ENCODE data around the gene SYNC.
"Not testable (repeated sequence)": the region's sequence is repeated elsewhere in the genome, so short reads cannot be mapped to it uniquely, and the experiment has no call there.

Gene SYNC

GRCh38 chr1:32713081-32713480, 10.5 kb upstream of the SYNC start:
- peak overlapping the region; percentile 45 for H3K27ac ChIP-seq
- TF ChIP-seq, protein P1, sequence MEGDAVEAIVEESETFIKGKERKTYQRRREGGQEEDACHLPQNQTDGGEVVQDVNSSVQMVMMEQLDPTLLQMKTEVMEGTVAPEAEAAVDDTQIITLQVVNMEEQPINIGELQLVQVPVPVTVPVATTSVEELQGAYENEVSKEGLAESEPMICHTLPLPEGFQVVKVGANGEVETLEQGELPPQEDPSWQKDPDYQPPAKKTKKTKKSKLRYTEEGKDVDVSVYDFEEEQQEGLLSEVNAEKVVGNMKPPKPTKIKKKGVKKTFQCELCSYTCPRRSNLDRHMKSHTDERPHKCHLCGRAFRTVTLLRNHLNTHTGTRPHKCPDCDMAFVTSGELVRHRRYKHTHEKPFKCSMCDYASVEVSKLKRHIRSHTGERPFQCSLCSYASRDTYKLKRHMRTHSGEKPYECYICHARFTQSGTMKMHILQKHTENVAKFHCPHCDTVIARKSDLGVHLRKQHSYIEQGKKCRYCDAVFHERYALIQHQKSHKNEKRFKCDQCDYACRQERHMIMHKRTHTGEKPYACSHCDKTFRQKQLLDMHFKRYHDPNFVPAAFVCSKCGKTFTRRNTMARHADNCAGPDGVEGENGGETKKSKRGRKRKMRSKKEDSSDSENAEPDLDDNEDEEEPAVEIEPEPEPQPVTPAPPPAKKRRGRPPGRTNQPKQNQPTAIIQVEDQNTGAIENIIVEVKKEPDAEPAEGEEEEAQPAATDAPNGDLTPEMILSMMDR (conservative IDR thresholded peaks at IDR 0.05) = no peak

GRCh38 chr1:32711221-32711620, 8.7 kb upstream of the SYNC start:
- H3K27ac ChIP-seq = not testable (repeated sequence)

DNA sequence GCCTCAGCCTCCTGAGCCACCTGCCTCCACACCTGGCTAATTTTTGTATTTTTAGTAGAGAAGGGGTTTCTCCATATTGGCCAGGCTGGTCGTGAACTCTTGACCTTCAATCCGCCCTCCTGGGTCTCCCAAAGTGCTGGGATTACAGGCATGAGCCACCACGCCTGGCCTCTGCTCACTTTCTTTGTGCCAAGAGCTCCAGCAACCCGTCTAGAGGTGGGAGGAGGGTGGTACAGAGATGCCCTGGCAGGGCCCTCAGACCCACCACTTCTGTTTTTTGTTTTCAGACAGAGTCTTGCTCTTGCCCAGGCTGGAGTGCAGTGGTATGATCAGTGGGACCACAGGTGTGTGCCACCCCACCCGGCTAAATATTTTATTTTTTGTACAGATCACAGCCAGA, 6.9 kb upstream of the SYNC start:
- no peak overlapping the region for H3K27ac ChIP-seq
- TF ChIP-seq, protein P1 (conservative IDR thresholded peaks at IDR 0.05) = no peak

DNA sequence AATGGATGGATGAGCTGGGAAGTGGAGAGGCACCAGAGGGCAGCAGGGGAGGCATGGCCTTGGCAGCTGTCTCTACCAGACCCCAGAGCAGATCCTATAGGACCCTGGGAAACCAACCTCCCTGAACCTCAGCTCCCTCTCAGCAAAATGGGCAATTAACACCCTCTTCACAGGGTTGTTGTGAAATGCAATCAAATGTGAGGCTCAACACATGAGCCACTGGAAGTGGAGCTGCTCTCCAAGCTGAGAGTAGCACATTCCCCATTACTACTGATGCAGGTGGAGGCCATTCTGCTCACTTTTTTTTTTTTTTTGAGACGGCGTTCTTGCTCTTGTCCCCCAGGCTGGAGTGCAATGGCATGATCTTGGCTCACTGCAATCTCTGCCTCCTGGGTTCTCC, 6.5 kb upstream of the SYNC start:
- H3K27ac ChIP-seq = no peak overlapping the region
- TF ChIP-seq, protein P1 (conservative IDR thresholded peaks at IDR 0.05) = no peak

DNA sequence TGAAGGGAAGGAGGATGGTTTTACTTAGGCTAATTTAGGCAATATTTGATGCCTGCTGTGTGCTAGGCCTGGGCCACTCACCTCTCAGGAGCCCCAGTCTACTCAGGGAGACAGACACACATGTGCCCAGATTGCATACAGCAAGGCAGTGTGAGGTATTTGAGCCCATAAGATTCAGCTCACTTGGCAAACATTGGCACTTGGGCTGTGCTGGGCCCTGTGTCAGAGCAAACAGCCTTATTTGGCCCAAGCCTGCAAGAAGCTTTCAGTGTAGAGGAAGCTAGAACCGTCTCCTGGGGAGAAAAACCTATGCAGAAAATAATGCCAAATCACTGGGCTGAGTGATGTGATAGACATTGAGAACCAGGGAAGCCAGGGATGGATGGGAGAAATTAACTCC, 3.9 kb upstream of the SYNC start:
- TF ChIP-seq, protein P1 (conservative IDR thresholded peaks at IDR 0.05) = no peak

GRCh38 chr1:32705516-32705915, 2.9 kb upstream of the SYNC start:
- TF ChIP-seq, protein P1 (conservative IDR thresholded peaks at IDR 0.05) = no peak
- H3K27ac ChIP-seq = no peak overlapping the region

More for the DNA sequence above, 3.9 kb upstream of the SYNC start:
- peak overlapping the region; percentile 59 for H3K27ac ChIP-seq

GRCh38 chr1:32703479-32704291, 1.1 kb upstream of the SYNC start:
- TF ChIP-seq, protein P1 (conservative IDR thresholded peaks at IDR 0.05) = no peak
- no peak overlapping the region for H3K27ac ChIP-seq

DNA sequence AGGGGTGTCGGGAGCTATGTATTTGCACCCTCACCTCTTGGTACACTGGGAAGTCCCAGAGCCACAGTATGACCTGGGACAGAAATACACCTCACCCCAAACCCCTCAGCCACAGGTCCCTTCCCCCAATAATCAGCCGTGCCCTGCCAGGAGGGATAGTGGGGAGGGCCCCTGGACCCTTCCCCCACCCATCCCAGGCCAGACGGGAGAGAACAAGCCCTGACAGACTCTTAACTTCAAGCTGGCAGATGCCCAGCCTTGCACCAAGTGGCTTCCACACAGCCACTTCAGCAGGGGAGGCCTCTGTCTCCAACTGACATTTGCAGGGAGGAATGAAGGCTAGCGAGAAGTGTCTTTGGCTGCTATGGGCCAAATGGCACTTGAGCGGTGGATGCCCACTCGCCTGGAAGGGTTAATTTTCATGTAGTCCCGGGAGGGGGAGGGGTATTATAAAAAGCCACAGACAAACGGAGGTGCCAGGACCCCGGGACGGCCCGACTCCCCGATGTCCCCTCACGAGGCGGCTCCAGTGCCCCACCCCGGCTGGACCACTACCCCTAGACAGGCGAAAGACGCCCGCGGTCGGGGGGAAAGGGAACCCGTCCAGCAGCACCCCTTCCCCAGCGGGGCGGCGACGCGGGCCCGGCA, 495 bp downstream of the SYNC start:
- TF ChIP-seq, protein P1 (conservative IDR thresholded peaks at IDR 0.05) = no peak
- H3K27ac ChIP-seq = peak overlapping the region; percentile 44; the same call in 1 of the 2 replicates

All from VCaP (cell line).